HAP-1 (cell line): ENCODE results near the gene CTNNA1.
"Not testable (repeated sequence)": the region's sequence is repeated elsewhere in the genome, so short reads cannot be mapped to it uniquely, and the experiment has no call there.

Experiments
- DNase-seq, 2 experiments: peaks; one replicate each; pipeline ENCODE4 v3.0.0-alpha.2; 2016 to 2020; ENCODE audit warnings: low spot score in 2 of 2
- H3K27me3 ChIP-seq: fragments of 250-450 bp; sonication (Bioruptor Pico); 2 replicates; pipeline ENCODE4 v1.5.1; 2020; ENCODE audit warnings: low read depth, mild to moderate bottlenecking, moderate library complexity
- H3K36me3 ChIP-seq: fragments of 250-450 bp; sonication (Bioruptor Pico); replicated peaks from 2 replicates; pipeline ENCODE4 v1.5.1; 2020; ENCODE audit warnings: mild to moderate bottlenecking
- H3K4me1 ChIP-seq: fragments of 250-450 bp; sonication (Bioruptor Pico); 2 replicates; pipeline ENCODE4 v1.5.1; 2020; ENCODE audit warnings: mild to moderate bottlenecking
- H3K4me3 ChIP-seq: fragments of 250-450 bp; sonication (Bioruptor Pico); 2 replicates; pipeline ENCODE4 v1.5.1; 2020; ENCODE audit warnings: mild to moderate bottlenecking, moderate library complexity
- H3K9me3 ChIP-seq: fragments of 250-450 bp; sonication (Bioruptor Pico); 2 replicates; pipeline ENCODE4 v1.5.1; 2020; ENCODE audit warnings: mild to moderate bottlenecking, moderate library complexity
- in situ Hi-C: fragments of 300-500 bp; cut with MboI; formaldehyde crosslinking; loops from 3 replicates; pipeline ENCODE4 v1.14.3; 2020; ENCODE audit warnings: low sequenced_read_pairs, inconsistent platforms, mixed read lengths

Gene CTNNA1

DNA sequence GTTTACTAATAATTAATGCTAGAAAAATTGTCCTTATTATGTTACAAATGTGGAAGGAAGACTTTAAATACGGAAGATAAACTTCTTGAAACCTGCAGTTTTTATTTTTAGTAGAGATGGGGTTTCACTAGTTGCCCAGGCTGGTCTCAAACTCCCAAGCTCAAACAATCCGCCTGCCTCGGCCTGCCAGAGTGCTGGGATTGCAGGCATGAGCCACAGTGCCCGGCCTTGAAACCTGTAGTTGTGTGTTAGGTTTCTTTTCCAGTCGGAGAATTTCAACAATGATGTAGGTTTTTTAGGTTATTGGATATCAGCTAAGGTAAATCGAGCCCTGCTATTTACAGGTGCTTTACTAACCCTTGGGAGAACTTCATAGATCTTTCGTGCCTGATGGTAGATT lies 30.8 kb downstream of the CTNNA1 start:
- peaks cover 30% of the 10 kb centered on the region for H3K36me3 ChIP-seq

GRCh38 chr5:138784590-138784989 lies 31.4 kb downstream of the CTNNA1 start:
- in situ Hi-C loops = no loop called here
- no peak overlapping the region for H3K4me3 ChIP-seq
- no peaks in the 10 kb centered on the region for H3K9me3 ChIP-seq
- DNase-seq = no peak
- no peaks in the 10 kb centered on the region for H3K27me3 ChIP-seq
- H3K4me1 ChIP-seq = no peaks in the 10 kb centered on the region
- peaks cover 30% of the 10 kb centered on the region for H3K36me3 ChIP-seq

More for the DNA sequence above, 30.8 kb downstream of the CTNNA1 start:
- in situ Hi-C loops = no loop called here
- Histone ChIP-seq H3K4me3 (no peak overlapping the region), H3K27me3 (no peaks in the 10 kb centered on the region), H3K9me3 (no peaks in the 10 kb centered on the region), H3K4me1 (no peaks in the 10 kb centered on the region)
- DNase-seq = no peak

- H3K4me1 ChIP-seq = no peaks in the 10 kb centered on the region; the same call in 1 of the 2 replicates
- H3K9me3 ChIP-seq = no peaks in the 10 kb centered on the region
- H3K4me3 ChIP-seq = no peak overlapping the region
- DNase-seq = peak; percentile 45 to 62
- no peaks in the 10 kb centered on the region for H3K27me3 ChIP-seq
- H3K36me3 ChIP-seq = peaks cover 8% of the 10 kb centered on the region; the same call in 1 of the 2 replicates
- in situ Hi-C loops = no loop called here
Measured at GRCh38 chr5:138789771-138790242, 36.6 kb downstream of the CTNNA1 start.

- in situ Hi-C loops = no loop called here
- no peaks in the 10 kb centered on the region; the same call in 1 of the 2 replicates for H3K4me1 ChIP-seq
- no peak overlapping the region for H3K4me3 ChIP-seq
- peaks cover 8% of the 10 kb centered on the region; the same call in 1 of the 2 replicates for H3K36me3 ChIP-seq
- no peaks in the 10 kb centered on the region for H3K27me3 ChIP-seq
- no peak for DNase-seq
- no peaks in the 10 kb centered on the region for H3K9me3 ChIP-seq
Measured at GRCh38 chr5:138790684-138791083, 37.5 kb downstream of the CTNNA1 start.

GRCh38 chr5:138792195-138792790 lies 39.1 kb downstream of the CTNNA1 start:
- in situ Hi-C loops = no loop called here
- no peaks in the 10 kb centered on the region for H3K27me3 ChIP-seq
- peaks cover 4% of the 10 kb centered on the region for H3K4me1 ChIP-seq
- no peak overlapping the region for H3K4me3 ChIP-seq
- no peak for DNase-seq
- no peaks in the 10 kb centered on the region for H3K9me3 ChIP-seq
- no peaks in the 10 kb centered on the region for H3K36me3 ChIP-seq

DNA sequence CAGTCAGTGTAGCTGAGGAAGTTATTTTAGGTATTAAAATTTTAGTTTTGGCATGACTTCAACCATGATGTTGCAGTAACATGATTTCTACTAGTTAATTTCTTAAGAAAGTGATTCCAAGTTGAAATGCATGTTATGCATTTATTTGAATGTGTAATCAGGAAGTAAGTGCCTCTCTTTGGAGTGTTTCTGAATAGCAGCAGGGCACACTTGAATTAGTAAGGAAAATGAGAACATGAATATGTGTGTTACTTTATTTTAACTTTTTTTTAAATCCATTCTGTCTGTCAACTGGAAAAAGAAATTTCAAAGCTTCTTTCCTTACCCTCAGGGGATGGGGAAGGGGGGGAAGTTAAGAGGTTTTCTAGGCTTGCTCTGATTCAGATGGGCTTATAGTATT lies 40.4 kb downstream of the CTNNA1 start:
- Histone ChIP-seq H3K36me3 (no peaks in the 10 kb centered on the region), H3K9me3 (no peaks in the 10 kb centered on the region), H3K4me3 (no peak overlapping the region), H3K27me3 (no peaks in the 10 kb centered on the region), H3K4me1 (peaks cover 4% of the 10 kb centered on the region)
- in situ Hi-C loops = no loop called here
- DNase-seq = no peak

DNA sequence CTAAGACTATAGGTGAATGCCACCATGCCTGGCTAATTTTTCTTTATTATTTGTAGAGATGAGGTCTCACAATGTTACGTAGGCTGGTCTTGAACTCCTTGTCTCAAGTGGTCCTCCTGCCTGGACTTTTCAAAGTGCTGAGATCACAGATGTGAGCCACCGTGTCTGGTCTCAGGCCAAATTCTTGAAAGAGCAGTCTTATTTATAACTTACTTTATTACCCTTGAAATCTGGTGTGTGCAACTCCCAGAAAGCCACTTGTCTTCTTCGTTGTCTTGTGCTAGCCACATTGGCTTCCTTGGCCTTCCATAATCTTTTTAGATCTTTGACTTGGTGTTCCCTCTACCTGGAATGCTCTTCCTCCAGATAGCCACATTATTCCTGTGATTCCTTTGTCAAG lies 50.1 kb downstream of the CTNNA1 start:
- no peaks in the 10 kb centered on the region for H3K36me3 ChIP-seq
- no peaks in the 10 kb centered on the region for H3K4me1 ChIP-seq
- no peak for DNase-seq
- no peak overlapping the region for H3K4me3 ChIP-seq
- no peaks in the 10 kb centered on the region for H3K27me3 ChIP-seq
- no peaks in the 10 kb centered on the region for H3K9me3 ChIP-seq
- in situ Hi-C loops = loop anchor here (25.0 kb wide), 1 partner anchor 459 kb away; no protein-coding TSS in a partner anchor

GRCh38 chr5:138803935-138804334 lies 50.7 kb downstream of the CTNNA1 start:
- Histone ChIP-seq H3K36me3 (no peaks in the 10 kb centered on the region), H3K4me3 (no peak overlapping the region), H3K9me3 (no peaks in the 10 kb centered on the region), H3K27me3 (no peaks in the 10 kb centered on the region), H3K4me1 (no peaks in the 10 kb centered on the region)
- no peak for DNase-seq
- in situ Hi-C loops = loop anchor here (25.0 kb wide), 1 partner anchor 458 kb away; no protein-coding TSS in a partner anchor

GRCh38 chr5:138805096-138805495 lies 51.9 kb downstream of the CTNNA1 start:
- H3K4me3 ChIP-seq = no peak overlapping the region
- no peaks in the 10 kb centered on the region for H3K4me1 ChIP-seq
- H3K9me3 ChIP-seq = no peaks in the 10 kb centered on the region
- no peaks in the 10 kb centered on the region for H3K27me3 ChIP-seq
- H3K36me3 ChIP-seq = peaks cover 2% of the 10 kb centered on the region
- in situ Hi-C loops = loop anchor here (25.0 kb wide), 1 partner anchor 457 kb away; no protein-coding TSS in a partner anchor
- no peak for DNase-seq

- in situ Hi-C loops = loop anchor here (25.0 kb wide), 1 partner anchor 455 kb away; no protein-coding TSS in a partner anchor
Measured at GRCh38 chr5:138807182-138807581, 54.0 kb downstream of the CTNNA1 start.

DNA sequence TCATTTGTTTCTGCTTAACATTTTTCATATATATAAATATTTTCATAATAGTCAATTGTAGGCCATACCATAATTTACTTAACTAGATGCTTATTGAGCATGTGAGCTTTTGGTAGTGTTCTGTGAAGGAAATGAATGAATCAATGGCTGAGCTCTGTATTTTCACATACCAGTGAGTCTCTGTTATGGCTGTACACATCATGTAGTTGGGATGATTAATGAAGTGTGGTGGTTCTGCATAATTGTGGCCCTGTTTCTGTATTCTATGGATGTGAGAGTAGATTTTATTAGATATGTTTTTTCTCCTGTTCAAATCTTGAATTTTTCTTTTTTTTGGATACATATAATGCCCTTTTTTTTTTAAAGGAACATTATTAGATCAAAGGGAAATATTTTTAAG lies 56.2 kb downstream of the CTNNA1 start:
- Histone ChIP-seq H3K36me3 (peaks cover 15% of the 10 kb centered on the region), H3K9me3 (no peaks in the 10 kb centered on the region), H3K27me3 (no peaks in the 10 kb centered on the region), H3K4me1 (no peaks in the 10 kb centered on the region), H3K4me3 (no peak overlapping the region)
- no peak for DNase-seq
- in situ Hi-C loops = loop anchor here (25.0 kb wide), 1 partner anchor 453 kb away; no protein-coding TSS in a partner anchor

More at GRCh38 chr5:138807182-138807581, 54.0 kb downstream of the CTNNA1 start:
- H3K27me3 ChIP-seq = no peaks in the 10 kb centered on the region
- peaks cover 9% of the 10 kb centered on the region for H3K36me3 ChIP-seq
- DNase-seq = no peak
- H3K4me3 ChIP-seq = no peak overlapping the region
- H3K4me1 ChIP-seq = no peaks in the 10 kb centered on the region
- H3K9me3 ChIP-seq = no peaks in the 10 kb centered on the region

DNA sequence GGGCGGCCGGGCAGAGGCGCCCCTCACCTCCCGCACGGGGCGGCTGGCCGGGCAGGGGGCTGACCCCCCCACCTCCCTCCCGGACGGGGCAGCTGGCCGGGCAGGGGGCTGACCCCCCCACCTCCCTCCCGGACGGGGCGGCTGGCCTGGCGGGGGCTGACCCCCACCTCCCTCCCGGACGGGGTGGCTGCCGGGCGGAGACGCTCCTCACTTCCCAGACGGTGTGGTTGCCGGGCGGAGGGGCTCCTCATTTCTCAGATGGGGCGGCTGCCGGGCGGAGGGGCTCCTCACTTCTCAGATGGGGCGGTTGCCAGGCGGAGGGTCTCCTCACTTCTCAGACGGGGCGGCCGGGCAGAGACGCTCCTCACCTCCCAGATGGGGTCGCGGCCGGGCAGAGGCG lies 57.6 kb downstream of the CTNNA1 start:
- H3K27me3 ChIP-seq, H3K4me1 ChIP-seq, H3K9me3 ChIP-seq, H3K4me3 ChIP-seq, DNase-seq: not testable (repeated sequence)
- H3K36me3 ChIP-seq = peaks cover 20% of the 10 kb centered on the region
- in situ Hi-C loops = loop anchor here (25.0 kb wide), 1 partner anchor 451 kb away; no protein-coding TSS in a partner anchor

GRCh38 chr5:138815529-138815928 lies 62.3 kb downstream of the CTNNA1 start:
- Histone ChIP-seq H3K4me3 (no peak overlapping the region), H3K9me3 (no peaks in the 10 kb centered on the region), H3K36me3 (peaks cover 15% of the 10 kb centered on the region), H3K27me3 (no peaks in the 10 kb centered on the region), H3K4me1 (no peaks in the 10 kb centered on the region)
- DNase-seq = no peak
- in situ Hi-C loops = loop anchor here (25.0 kb wide), 1 partner anchor 447 kb away; no protein-coding TSS in a partner anchor

GRCh38 chr5:138817241-138817640 lies 64.0 kb downstream of the CTNNA1 start:
- Histone ChIP-seq H3K9me3 (no peaks in the 10 kb centered on the region), H3K36me3 (peaks cover 10% of the 10 kb centered on the region), H3K4me1 (0 out of 2 replicates have a peak, but pooled peaks cover 2% of the 10 kb centered on the region), H3K4me3 (no peak overlapping the region), H3K27me3 (no peaks in the 10 kb centered on the region)
- no peak for DNase-seq
- in situ Hi-C loops = loop anchor here (25.0 kb wide), 1 partner anchor 445 kb away; no protein-coding TSS in a partner anchor
